Vagina (tissue), 2 donors: ENCODE measurements around the gene ACTC1. TPM values are rescaled to one million over a fixed set of nuclear protein-coding genes. Genes with fewer than 3 reads are reported as not detected.
"Not testable (repeated sequence)": the region's sequence is repeated elsewhere in the genome, so short reads cannot be mapped to it uniquely, and the experiment has no call there.

Experiments used
- DNase-seq, 2 donors: peaks; one replicate each; pipeline ENCODE4 v3.0.0-alpha.2; 2017; ENCODE audit errors: extremely low spot score in 2 of 2
- H3K27ac ChIP-seq: fragments of 200-600 bp; sonication (generic); one replicate; pipeline ENCODE4 v1.5.1; 2019
- H3K27me3 ChIP-seq: fragments of 200-600 bp; sonication (generic); one replicate; pipeline ENCODE4 v1.5.1; 2019
- H3K36me3 ChIP-seq, 2 donors: fragments of 200-600 bp; sonication (generic); one replicate each; pipeline ENCODE4 v1.5.1; 2017 to 2019
- H3K4me1 ChIP-seq: fragments of 200-600 bp; sonication (generic); one replicate; pipeline ENCODE4 v1.5.1; 2019
- H3K4me3 ChIP-seq, 2 donors: fragments of 200-600 bp; sonication (generic); 1 replicate in 1 of 2; 2 replicates in 1 of 2; pipeline ENCODE4 v1.5.1; 2016 to 2019
- H3K9me3 ChIP-seq: fragments of 200-600 bp; sonication (generic); one replicate; pipeline ENCODE4 v1.5.1; 2019
- POLR2A ChIP-seq, 2 donors: fragments of 450-650 bp; IDR thresholded peaks; one replicate each; pipeline ENCODE4 v1.6.1; 2017; ENCODE audit warnings: antibody characterized with exemption in 2 of 2, mild to moderate bottlenecking in 2 of 2, moderate library complexity in 2 of 2
- POLR2AphosphoS5 ChIP-seq, 2 donors: sonication (generic); formaldehyde crosslinking; IDR thresholded peaks; one replicate each; pipeline ENCODE4 v1.9.0; 2017; ENCODE audit warnings: antibody characterized with exemption in 2 of 2, mild to moderate bottlenecking in 2 of 2, low read depth in 1 of 2; ENCODE audit not compliant: insufficient read depth in 1 of 2
- intact Hi-C: fragments of 100-400 bp; cut with DNase I; formaldehyde crosslinking; loops from one replicate; pipeline ENCODE4 v1.15.1; 2023
- total RNA-seq: library from RNA; depleted of rRNA; stranded (reverse); fragments of >200 nt; gene quantifications from one replicate; pipeline ENCODE4 v1.2.3, GENCODE V29; 2016
- TF ChIP-seq, protein P1 (sequence below), 3 experiments: fragments of 450-650 bp in 2 of 3; fragments of 200-600 bp in 1 of 3; sonication (generic) in 1 of 3; IDR thresholded peaks; one replicate each; pipeline ENCODE4 v1.5.1; 2017 to 2019; ENCODE audit warnings: antibody characterized with exemption in 3 of 3, mild to moderate bottlenecking in 2 of 3, moderate library complexity in 2 of 3

The ACTC1 gene
- total RNA-seq, 1 donor from 2014 or later, result 15.0 TPM

DNA sequence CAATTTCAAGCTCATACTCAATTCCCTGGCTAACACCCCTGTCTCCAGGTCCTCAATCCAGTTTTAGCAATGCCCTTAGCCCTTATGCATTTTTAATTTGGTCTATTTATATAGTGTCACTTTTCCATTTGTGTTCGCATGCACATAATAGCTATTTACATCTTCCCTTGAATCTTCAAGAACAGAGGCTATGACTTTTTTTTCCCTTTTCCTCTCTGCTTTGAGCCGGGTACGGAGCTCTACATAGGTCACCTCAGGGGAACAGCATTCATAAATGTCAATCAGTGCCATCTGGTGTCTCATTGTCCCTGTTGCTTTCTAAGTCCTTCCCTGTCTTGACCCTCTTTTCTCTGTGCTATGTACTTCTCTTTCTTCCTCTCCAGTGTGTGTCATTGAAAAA lies 26.5 kb upstream of the ACTC1 start:
- DNase-seq, result no peak
- H3K4me3 ChIP-seq, result no peak overlapping the region
- no peaks in the 10 kb centered on the region for H3K9me3 ChIP-seq
- H3K27me3 ChIP-seq, result no peaks in the 10 kb centered on the region
- no peaks in the 10 kb centered on the region for H3K4me1 ChIP-seq
- H3K36me3 ChIP-seq, result no peaks in the 10 kb centered on the region
- no peak overlapping the region for H3K27ac ChIP-seq
- intact Hi-C loops, result no loop called here
- TF ChIP-seq POLR2A (IDR thresholded peaks at IDR 0.05), result no peak
- TF ChIP-seq, protein P1, sequence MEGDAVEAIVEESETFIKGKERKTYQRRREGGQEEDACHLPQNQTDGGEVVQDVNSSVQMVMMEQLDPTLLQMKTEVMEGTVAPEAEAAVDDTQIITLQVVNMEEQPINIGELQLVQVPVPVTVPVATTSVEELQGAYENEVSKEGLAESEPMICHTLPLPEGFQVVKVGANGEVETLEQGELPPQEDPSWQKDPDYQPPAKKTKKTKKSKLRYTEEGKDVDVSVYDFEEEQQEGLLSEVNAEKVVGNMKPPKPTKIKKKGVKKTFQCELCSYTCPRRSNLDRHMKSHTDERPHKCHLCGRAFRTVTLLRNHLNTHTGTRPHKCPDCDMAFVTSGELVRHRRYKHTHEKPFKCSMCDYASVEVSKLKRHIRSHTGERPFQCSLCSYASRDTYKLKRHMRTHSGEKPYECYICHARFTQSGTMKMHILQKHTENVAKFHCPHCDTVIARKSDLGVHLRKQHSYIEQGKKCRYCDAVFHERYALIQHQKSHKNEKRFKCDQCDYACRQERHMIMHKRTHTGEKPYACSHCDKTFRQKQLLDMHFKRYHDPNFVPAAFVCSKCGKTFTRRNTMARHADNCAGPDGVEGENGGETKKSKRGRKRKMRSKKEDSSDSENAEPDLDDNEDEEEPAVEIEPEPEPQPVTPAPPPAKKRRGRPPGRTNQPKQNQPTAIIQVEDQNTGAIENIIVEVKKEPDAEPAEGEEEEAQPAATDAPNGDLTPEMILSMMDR (IDR thresholded peaks at IDR 0.05), result no peak
- no peak for TF ChIP-seq POLR2AphosphoS5 (IDR thresholded peaks at IDR 0.05; ENCODE audit: insufficient read depth in 1 of 2, low read depth in 1 of 2)

DNA sequence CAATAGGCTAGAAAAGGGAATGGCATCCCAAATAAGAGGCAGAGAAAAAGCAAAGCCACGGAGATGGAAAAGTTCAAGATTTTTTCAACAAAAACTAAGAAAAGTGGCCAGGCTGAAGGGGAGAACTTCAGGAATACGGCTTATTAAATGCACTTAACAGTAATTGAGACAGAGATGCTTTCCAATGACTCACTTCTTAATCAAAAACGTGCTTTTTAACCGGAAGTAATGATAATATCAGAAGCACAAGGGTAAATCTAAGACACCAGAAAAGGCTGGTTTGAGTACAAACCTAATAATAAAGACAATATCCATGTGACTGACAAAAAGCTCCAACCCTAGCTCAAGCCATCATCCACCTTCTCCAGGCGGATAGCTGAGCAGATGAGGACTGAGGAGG lies 24.8 kb upstream of the ACTC1 start:
- no peak overlapping the region for H3K27ac ChIP-seq

DNA sequence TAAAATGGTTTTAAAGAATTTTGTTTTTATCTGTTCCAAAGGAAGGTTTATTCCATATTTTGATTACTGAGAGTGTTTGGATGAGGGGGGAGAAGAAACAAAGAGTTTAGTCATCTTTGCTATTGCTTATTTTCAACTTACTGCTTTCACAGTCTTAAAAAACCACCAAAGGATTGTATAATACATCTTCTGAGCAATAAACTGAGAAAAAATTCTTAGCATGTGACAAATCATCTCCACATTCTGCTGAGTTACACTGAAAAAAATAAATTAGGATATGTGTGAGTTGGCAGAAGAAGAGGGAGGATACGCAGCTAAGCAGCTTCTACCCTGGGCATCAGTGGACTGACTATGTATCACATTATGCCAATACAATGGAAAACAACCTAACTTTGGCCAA lies 23.2 kb upstream of the ACTC1 start:
- DNase-seq, result no peak
- no peaks in the 10 kb centered on the region for H3K27me3 ChIP-seq
- H3K4me3 ChIP-seq, result no peak overlapping the region
- no peaks in the 10 kb centered on the region for H3K36me3 ChIP-seq
- intact Hi-C loops, result no loop called here
- no peak overlapping the region for H3K27ac ChIP-seq
- no peak for TF ChIP-seq POLR2AphosphoS5 (IDR thresholded peaks at IDR 0.05; ENCODE audit: insufficient read depth in 1 of 2, low read depth in 1 of 2)
- TF ChIP-seq, protein P1 (IDR thresholded peaks at IDR 0.05), result no peak
- no peak for TF ChIP-seq POLR2A (IDR thresholded peaks at IDR 0.05)
- no peaks in the 10 kb centered on the region for H3K9me3 ChIP-seq
- no peaks in the 10 kb centered on the region for H3K4me1 ChIP-seq

More for the DNA sequence above, 24.8 kb upstream of the ACTC1 start:
- intact Hi-C loops, result no loop called here
- Histone ChIP-seq H3K27me3 (no peaks in the 10 kb centered on the region), H3K9me3 (no peaks in the 10 kb centered on the region), H3K4me1 (no peaks in the 10 kb centered on the region), H3K36me3 (no peaks in the 10 kb centered on the region), H3K4me3 (no peak overlapping the region)
- DNase-seq, result no peak
- no peak for TF ChIP-seq POLR2AphosphoS5 (IDR thresholded peaks at IDR 0.05; ENCODE audit: insufficient read depth in 1 of 2, low read depth in 1 of 2)
- TF ChIP-seq POLR2A (IDR thresholded peaks at IDR 0.05), result no peak
- TF ChIP-seq, protein P1 (IDR thresholded peaks at IDR 0.05), result no peak

DNA sequence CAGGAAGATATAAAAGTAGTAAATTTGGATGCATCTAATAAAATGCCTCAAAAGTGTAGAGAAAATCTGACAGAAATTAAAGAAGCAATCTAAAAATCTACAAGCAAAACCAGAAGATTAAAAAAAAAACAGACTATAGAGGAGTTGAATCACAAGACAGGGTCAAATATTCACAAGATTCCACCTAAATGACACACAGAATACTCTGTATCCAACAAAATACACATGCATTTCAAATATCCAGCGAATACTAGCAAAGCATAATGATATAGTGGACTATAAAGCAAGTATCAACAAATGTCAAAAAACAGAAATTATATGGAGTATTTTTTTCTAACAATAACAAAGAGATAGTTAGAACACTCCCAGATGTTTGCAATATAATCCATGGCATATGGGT lies 20.5 kb upstream of the ACTC1 start:
- H3K4me1 ChIP-seq, result no peaks in the 10 kb centered on the region
- intact Hi-C loops, result no loop called here
- H3K36me3 ChIP-seq, result no peaks in the 10 kb centered on the region
- DNase-seq, result no peak
- H3K27me3 ChIP-seq, result no peaks in the 10 kb centered on the region
- H3K4me3 ChIP-seq, result no peak overlapping the region
- TF ChIP-seq POLR2A (IDR thresholded peaks at IDR 0.05), result no peak
- no peak for TF ChIP-seq POLR2AphosphoS5 (IDR thresholded peaks at IDR 0.05; ENCODE audit: insufficient read depth in 1 of 2, low read depth in 1 of 2)
- no peak overlapping the region for H3K27ac ChIP-seq
- no peaks in the 10 kb centered on the region for H3K9me3 ChIP-seq

DNA sequence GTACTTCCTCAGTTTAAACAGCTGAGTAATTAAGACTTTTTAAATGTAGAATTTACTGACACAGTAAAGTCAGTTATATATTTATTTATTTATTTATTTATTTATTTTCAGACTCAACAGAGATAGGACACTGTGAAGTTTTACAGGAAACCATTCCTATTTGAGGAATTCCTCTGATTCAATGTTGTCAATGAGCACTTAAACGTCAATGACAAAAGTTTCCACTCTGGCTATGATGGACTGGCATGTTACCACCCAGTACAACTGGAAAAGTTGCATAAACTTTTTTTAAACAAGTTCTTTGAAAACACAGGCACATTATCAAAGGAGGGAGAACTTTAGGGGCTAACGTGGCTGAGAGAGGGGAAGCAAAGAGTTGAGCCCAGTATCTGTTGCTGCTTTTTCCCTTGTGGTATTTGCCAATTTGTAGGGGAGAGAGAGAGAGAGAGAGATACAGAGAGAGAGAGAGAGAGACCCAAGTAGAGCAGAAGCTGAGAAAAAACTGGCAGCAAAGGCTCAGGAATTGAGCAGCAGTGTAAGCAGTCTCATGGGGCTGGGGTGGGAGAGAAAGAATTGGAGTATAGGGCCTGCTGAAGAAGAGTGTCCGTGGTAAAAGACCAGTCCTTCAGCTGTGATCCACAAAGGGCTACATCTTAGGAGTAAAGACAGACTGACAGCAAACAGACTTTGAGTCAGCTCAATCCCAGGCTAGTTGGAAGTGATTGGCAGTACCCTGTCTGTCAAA lies 18.3 kb upstream of the ACTC1 start:
- TF ChIP-seq, protein P1 (IDR thresholded peaks at IDR 0.05), result no peak
- TF ChIP-seq POLR2AphosphoS5 (IDR thresholded peaks at IDR 0.05; ENCODE audit: insufficient read depth in 1 of 2, low read depth in 1 of 2) (no peak), POLR2A (IDR thresholded peaks at IDR 0.05) (no peak)
- H3K27ac ChIP-seq, result no peak overlapping the region
- no peaks in the 10 kb centered on the region for H3K36me3 ChIP-seq
- H3K4me1 ChIP-seq, result no peaks in the 10 kb centered on the region
- H3K9me3 ChIP-seq, result no peaks in the 10 kb centered on the region
- no peaks in the 10 kb centered on the region for H3K27me3 ChIP-seq
- no peak overlapping the region for H3K4me3 ChIP-seq
- no peak for DNase-seq
- intact Hi-C loops, result no loop called here

DNA sequence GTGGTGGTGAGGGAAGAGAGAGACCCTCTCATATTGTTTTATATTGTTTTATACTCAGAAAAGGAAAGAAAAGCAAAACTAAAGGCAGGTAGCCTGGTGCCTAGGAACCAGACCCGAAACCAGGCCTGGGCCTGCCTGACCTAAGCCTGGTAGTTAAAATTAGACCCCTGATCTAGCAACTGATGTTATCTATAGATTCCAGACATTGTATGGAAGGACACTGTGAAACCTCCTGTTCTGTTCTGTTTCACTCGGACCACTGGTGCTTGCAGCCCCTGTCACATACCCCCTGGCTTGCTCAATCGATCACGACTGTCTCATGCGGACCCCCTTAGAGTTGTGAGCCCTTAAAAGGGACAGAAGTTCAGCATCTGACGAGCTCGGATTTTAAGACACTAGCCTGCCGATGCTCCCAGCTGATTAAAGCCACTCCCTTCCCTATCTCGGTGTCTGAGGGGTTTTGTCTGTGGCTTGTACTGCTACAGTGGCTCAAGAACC lies 17.6 kb upstream of the ACTC1 start:
- intact Hi-C loops, DNase-seq, H3K27ac ChIP-seq, H3K9me3 ChIP-seq, H3K4me1 ChIP-seq, H3K36me3 ChIP-seq, H3K4me3 ChIP-seq, H3K27me3 ChIP-seq: not testable (repeated sequence)
